ENCODE data around the gene TBC1D22A. TPM values are rescaled to one million over a fixed set of nuclear protein-coding genes. Genes with fewer than 3 reads are reported as not detected.
A peak's percentile ranks its signal among the peaks of the same experiment; 100 is the strongest.

The TBC1D22A gene
- total RNA-seq, 2 donors from 2014 or later = 21.0 to 27.9 TPM

DNA sequence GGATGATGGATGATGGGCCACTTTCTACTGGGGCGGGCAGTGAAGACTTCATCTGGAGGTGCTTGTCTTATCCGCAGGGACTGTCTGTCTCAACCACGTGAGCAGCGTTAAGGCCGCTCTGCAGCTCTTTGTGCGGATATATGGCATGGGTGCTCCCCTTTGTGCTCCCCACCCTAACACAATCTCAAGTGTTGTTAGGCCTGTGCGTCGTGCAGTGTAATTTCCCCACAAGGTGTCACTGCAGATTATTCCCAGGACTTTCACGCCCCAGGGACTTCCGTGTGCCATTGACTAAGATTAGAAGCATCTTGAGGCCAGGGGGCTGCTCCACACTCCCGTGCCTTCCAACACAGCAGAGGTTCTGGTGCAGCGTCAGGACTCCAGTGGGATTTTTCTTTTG, 65.3 kb downstream of the TBC1D22A start:
- H3K4me3 Mint-ChIP-seq = no peak overlapping the region
- H3K9ac ChIP-seq (ENCODE audit: extremely low read depth, low read length, poor library complexity, severe bottlenecking) = no peak overlapping the region
- H3K27ac Mint-ChIP-seq = no peak overlapping the region
- TF ChIP-seq, protein P1, sequence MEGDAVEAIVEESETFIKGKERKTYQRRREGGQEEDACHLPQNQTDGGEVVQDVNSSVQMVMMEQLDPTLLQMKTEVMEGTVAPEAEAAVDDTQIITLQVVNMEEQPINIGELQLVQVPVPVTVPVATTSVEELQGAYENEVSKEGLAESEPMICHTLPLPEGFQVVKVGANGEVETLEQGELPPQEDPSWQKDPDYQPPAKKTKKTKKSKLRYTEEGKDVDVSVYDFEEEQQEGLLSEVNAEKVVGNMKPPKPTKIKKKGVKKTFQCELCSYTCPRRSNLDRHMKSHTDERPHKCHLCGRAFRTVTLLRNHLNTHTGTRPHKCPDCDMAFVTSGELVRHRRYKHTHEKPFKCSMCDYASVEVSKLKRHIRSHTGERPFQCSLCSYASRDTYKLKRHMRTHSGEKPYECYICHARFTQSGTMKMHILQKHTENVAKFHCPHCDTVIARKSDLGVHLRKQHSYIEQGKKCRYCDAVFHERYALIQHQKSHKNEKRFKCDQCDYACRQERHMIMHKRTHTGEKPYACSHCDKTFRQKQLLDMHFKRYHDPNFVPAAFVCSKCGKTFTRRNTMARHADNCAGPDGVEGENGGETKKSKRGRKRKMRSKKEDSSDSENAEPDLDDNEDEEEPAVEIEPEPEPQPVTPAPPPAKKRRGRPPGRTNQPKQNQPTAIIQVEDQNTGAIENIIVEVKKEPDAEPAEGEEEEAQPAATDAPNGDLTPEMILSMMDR (conservative IDR thresholded peaks at IDR 0.05) = peak; percentile 11
- peaks cover 19% of the 10 kb centered on the region for H3K4me1 Mint-ChIP-seq
- peaks cover 28% of the 10 kb centered on the region for H3K36me3 Mint-ChIP-seq (ENCODE audit: low read depth)
- no peaks in the 10 kb centered on the region for H3K27me3 ChIP-seq (ENCODE audit: control insufficient read depth, insufficient read depth, low read length, poor library complexity, severe bottlenecking)
- H3K27me3 Mint-ChIP-seq (ENCODE audit: insufficient read depth) = no peaks in the 10 kb centered on the region
- DNase-seq = peak; percentile 18
- no peaks in the 10 kb centered on the region for H3K9me3 ChIP-seq (ENCODE audit: control insufficient read depth, low read length)
- peaks cover 2% of the 10 kb centered on the region for H3K9me3 Mint-ChIP-seq
- no peak overlapping the region for H3K27ac ChIP-seq (ENCODE audit: low read depth, low read length)
- no peaks in the 10 kb centered on the region for H3K4me1 ChIP-seq (ENCODE audit: control insufficient read depth, insufficient read depth, low read length)
- peaks cover 37% of the 10 kb centered on the region for H3K36me3 ChIP-seq (ENCODE audit: control insufficient read depth, insufficient read depth, low read length)
- H3K4me3 ChIP-seq (ENCODE audit: low read length) = no peak overlapping the region
- 96 to 98% methylated on average over 12 of the region's 12 CpGs for WGBS, 2 experiments (ENCODE audit: insufficient coverage in 1 of 2, insufficient read length in 1 of 2)

DNA sequence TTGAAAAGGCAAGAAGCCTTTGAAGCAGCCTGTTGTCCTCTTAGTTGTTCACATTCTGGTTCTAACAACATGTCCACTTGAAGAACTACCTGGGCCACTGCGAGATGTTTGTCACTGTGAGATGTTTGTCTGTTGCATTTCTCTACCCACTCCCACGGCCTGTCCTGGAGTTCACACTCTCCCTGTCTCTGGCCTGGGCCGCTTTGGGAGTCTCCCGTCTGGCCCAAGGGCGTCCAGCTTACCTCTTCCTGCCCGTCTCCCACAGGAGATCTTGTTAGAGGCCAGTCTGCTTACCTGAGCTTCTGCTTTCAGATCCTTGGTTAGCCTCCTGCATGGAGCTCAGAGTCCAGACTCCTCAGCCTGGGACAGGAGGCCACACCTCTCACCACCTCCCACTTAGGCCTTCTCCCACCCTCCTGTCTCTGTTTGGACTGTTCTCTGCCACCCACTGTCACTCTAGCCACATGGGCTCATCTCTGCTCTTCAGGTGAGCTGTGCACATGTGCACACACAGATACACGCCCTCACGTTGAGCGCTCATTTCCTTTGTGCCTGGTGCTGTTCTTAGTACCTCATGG, 66.0 kb downstream of the TBC1D22A start:
- H3K4me3 ChIP-seq (ENCODE audit: low read length) = no peak overlapping the region

DNA sequence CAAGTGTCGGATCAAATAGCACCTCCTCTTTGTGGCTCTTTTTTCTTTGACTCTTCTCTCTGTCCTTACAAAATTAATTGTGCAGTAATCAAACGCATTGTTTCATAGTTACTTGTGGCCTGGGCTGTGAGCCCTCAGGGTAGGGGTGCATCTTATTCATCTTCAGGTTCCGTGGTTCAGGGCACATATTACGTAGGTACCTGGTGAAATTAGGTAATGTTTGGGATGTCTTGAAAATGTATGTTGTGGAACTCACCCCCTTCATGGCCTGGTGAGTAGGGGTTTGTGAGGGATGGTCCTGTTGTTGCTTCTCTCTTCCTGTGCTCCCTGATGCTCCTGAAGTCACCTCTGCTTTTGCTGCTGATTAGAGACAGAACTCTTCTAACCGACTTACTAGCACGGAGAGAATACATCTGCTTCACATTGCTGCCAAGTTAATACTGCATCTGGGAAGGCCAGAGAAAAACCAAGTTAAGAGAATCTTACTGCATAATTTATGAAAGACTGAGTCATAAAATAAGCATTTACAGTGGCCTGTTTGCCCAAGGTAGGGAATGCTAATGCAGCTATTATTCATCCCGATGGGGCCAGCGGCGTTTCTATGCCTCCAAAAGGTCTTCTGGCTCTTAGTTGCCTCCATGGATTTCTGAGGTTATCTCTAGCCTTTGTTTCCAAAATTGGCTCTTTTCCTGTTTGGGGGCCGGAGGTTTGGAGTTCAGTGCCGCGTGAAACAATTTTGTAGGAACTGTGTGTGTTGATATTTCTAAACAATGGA, 66.9 kb downstream of the TBC1D22A start:
- Mint-ChIP-seq H3K36me3 (ENCODE audit: low read depth) (peaks cover 32% of the 10 kb centered on the region), H3K27me3 (ENCODE audit: insufficient read depth) (no peaks in the 10 kb centered on the region)

More for the DNA sequence above, 66.0 kb downstream of the TBC1D22A start:
- Histone ChIP-seq H3K4me1 (ENCODE audit: control insufficient read depth, insufficient read depth, low read length) (no peaks in the 10 kb centered on the region), H3K9ac (ENCODE audit: extremely low read depth, low read length, poor library complexity, severe bottlenecking) (no peak overlapping the region), H3K9me3 (ENCODE audit: control insufficient read depth, low read length) (no peaks in the 10 kb centered on the region), H3K27ac (ENCODE audit: low read depth, low read length) (no peak overlapping the region), H3K27me3 (ENCODE audit: control insufficient read depth, insufficient read depth, low read length, poor library complexity, severe bottlenecking) (no peaks in the 10 kb centered on the region), H3K36me3 (ENCODE audit: control insufficient read depth, insufficient read depth, low read length) (peaks cover 34% of the 10 kb centered on the region)
- TF ChIP-seq, protein P1 (conservative IDR thresholded peaks at IDR 0.05) = no peak
- Mint-ChIP-seq H3K27ac (no peak overlapping the region), H3K4me1 (peaks cover 20% of the 10 kb centered on the region), H3K9me3 (peaks cover 5% of the 10 kb centered on the region), H3K4me3 (no peak overlapping the region), H3K27me3 (ENCODE audit: insufficient read depth) (no peaks in the 10 kb centered on the region), H3K36me3 (ENCODE audit: low read depth) (peaks cover 31% of the 10 kb centered on the region)
- peak; percentile 27 for DNase-seq
- 93% methylated on average over 7 to 9 of the region's 9 CpGs for WGBS, 2 experiments (ENCODE audit: insufficient coverage in 1 of 2, insufficient read length in 1 of 2)

More for the DNA sequence above, 66.9 kb downstream of the TBC1D22A start:
- H3K36me3 ChIP-seq (ENCODE audit: control insufficient read depth, insufficient read depth, low read length) = peaks cover 43% of the 10 kb centered on the region
- H3K4me1 ChIP-seq (ENCODE audit: control insufficient read depth, insufficient read depth, low read length) = no peaks in the 10 kb centered on the region
- H3K4me3 ChIP-seq (ENCODE audit: low read length) = no peak overlapping the region
- Mint-ChIP-seq H3K4me3 (no peak overlapping the region), H3K9me3 (peaks cover 6% of the 10 kb centered on the region), H3K27ac (peak overlapping the region; percentile 29), H3K4me1 (peaks cover 21% of the 10 kb centered on the region)
- no peaks in the 10 kb centered on the region for H3K27me3 ChIP-seq (ENCODE audit: control insufficient read depth, insufficient read depth, low read length, poor library complexity, severe bottlenecking)
- DNase-seq = peak; percentile 26
- TF ChIP-seq, protein P1 (conservative IDR thresholded peaks at IDR 0.05) = no peak
- peaks cover 8% of the 10 kb centered on the region for H3K9me3 ChIP-seq (ENCODE audit: control insufficient read depth, low read length)
- no peak overlapping the region for H3K9ac ChIP-seq (ENCODE audit: extremely low read depth, low read length, poor library complexity, severe bottlenecking)
- WGBS, 2 experiments (ENCODE audit: insufficient coverage in 1 of 2, insufficient read length in 1 of 2) = 76 to 86% methylated on average over 5 to 12 of the region's 12 CpGs
- H3K27ac ChIP-seq (ENCODE audit: low read depth, low read length) = no peak overlapping the region

Measured in endodermal cell (in vitro differentiated cells).